ACHN (cell line): ENCODE measurements around the gene SPO11.
A peak's percentile ranks its signal among the peaks of the same experiment; 100 is the strongest.

ENCODE experiments used
- DNase-seq: peaks from one replicate; pipeline ENCODE4 v3.0.0-alpha.2; 2015
- in situ Hi-C: cut with HindIII; loops from 2 replicates; pipeline ENCODE4 v1.10.0; 2017; ENCODE audit warnings: low sequenced_read_pairs, low pct_ligation_motif_present, low pct_unique_long_range_greater_than_20kb

The SPO11 gene

GRCh38 chr20:57364451-57364850 is 34.8 kb downstream of the SPO11 start:
- DNase-seq, result no peak
- in situ Hi-C loops, result no loop called here

- in situ Hi-C loops, result no loop called here
- DNase-seq, result no peak
Observed at GRCh38 chr20:57369596-57369995, 40.0 kb downstream of the SPO11 start.

- DNase-seq, result no peak
- in situ Hi-C loops, result no loop called here
Observed at GRCh38 chr20:57370316-57370715, 40.7 kb downstream of the SPO11 start.

GRCh38 chr20:57371363-57371762 is 41.8 kb downstream of the SPO11 start:
- in situ Hi-C loops, result no loop called here
- DNase-seq, result no peak

DNA sequence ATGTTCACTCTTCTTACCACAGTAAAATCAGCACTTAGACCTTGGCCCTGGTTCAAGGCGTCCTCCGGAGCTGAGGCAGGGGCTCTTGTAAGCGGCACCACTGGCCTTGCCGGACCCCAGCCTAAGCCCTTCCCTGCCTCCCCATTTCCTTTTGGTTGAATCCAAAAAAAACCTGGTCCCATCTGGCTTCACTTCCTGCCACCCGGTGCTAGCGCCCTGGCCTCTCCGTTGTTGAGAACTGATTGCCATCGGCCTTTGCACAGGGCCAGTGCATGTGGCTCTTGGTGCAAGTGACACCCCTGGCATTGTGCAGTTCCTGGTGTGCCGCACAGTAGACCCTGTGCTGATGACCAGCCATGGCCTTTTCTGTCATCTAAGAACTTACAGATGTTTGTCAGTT is 42.6 kb downstream of the SPO11 start:
- no peak for DNase-seq
- in situ Hi-C loops, result no loop called here

DNA sequence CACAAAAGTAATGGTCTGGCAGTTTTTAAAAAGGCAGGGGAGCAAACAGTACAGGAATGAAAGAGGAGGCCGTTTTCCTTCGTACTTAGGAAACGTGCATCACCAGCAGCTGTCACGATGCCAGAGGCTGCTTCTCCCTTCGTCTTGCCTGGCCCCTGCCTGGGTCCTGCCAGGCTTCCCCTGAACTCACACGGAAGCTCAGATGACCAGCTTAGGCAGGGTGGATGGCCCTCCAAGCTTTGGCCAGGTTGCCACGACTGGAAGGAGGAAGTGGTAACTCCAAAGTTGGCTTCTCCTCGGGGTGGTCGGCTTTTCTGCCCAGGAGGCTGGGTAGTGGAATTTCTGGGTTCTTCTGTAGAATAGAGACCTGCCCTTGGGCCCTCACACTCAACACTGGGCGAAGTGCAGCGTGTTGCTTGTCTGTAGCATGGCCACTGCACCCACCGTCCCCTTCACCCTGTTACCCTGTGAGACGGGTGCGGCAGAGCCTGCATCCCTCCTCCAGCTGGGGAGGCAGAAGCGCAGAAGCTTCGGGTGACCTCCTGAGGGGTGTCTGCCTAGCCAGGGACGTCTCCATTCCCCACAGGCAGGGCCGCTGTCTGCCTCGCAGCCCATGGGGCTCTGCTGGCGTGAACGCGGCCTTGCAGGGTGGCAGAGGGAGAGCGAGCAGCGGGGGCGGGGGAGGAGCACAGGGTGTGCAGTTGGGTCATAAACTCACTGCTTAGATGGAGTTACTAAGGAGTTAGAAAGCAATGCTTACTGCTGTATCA is 43.2 kb downstream of the SPO11 start:
- no peak for DNase-seq
- in situ Hi-C loops, result no loop called here

DNA sequence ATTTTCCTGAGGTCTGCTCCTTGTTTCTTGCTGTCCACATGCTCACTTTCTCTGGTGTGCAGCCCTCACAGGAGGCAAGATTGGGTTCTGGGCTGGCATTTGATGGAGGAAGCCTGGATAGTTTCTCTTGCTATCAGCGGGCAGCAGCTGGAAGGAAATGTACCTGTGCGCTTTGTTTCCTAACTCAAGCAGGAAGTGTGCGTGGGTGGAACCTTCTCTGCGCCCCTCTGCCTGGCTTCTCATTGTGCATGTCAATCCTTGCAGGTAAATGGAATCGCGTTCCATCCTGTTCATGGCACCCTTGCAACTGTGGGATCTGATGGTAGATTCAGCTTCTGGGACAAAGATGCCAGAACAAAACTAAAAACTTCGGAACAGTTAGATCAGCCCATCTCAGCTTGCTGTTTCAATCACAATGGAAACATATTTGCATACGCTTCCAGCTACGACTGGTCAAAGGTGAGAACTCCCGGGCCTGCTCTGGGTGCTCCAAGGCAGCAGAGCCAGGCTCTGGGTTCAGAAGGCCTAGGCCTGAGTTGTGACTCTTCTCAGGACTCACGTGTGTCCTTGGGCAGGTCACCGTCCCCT is 44.8 kb downstream of the SPO11 start:
- no peak for DNase-seq
- in situ Hi-C loops, result no loop called here

- in situ Hi-C loops, result no loop called here
- no peak for DNase-seq
Observed at GRCh38 chr20:57374931-57375651, 45.5 kb downstream of the SPO11 start.

DNA sequence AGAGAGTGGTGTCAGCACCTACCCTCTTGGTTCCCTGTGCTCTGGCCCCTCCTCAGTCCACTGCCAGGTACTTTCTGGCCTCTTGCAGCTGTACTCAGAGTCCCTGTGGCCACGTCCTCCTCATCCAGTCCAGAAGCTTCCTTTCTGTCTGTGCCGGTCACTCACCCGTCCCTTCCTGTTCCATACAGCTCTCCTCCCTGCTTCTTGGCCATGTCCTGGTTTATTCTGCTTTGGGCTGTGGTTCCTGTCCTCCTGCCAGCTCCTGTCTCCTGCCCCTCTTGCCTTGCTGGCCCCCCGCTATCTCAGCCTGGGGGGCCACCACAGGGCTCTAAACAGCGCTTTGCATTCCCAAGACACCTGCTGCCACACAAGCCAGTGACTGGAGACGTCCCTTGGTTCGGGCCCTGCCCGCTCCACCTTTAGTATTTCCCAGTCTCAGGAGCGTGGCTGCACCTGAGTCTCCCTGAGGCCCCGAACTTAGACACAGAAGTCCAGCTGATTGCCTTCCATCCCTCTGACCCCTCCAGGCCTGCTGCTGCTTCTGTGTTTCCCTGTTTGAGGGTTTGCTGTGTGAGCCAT is 46.1 kb downstream of the SPO11 start:
- in situ Hi-C loops, result no loop called here
- no peak for DNase-seq

- in situ Hi-C loops, result no loop called here
- DNase-seq, result no peak
Observed at GRCh38 chr20:57377350-57377749, 47.7 kb downstream of the SPO11 start.

- no peak for DNase-seq
- in situ Hi-C loops, result no loop called here
Observed at GRCh38 chr20:57378107-57378506, 48.5 kb downstream of the SPO11 start.

DNA sequence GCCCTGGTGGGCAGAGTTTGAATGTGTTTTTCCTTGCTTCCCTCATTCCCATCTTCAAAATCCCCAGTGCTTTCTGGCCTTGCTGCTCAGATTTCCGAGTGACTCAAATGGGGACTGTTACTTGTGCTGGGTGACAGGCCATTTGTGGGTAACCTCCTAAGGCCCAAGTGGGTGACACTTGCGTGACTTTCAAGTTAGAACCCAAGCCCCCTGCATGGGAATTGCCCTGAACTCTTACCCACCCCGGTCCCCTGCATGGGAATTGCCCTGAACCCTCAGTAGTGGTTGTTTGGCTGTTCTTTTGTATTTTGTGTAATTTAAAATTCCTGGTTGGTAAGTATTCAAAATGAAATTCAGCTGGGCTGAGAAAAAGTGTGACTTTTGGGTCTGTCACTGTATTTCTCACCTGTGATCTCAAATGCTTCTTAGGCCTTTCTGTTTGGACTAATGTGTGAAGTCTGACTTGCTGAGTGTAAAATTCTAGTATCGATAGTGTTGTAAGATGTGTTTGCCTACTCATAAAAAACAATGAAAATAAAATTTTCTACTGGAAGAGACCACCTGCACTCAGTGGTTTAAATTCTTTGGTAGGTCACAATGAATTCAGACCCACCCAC is 49.2 kb downstream of the SPO11 start:
- in situ Hi-C loops, result no loop called here

GRCh38 chr20:57379263-57379647 is 49.7 kb downstream of the SPO11 start:
- in situ Hi-C loops, result no loop called here
- no peak for DNase-seq

More for the DNA sequence above, 49.2 kb downstream of the SPO11 start:
- no peak for DNase-seq

DNA sequence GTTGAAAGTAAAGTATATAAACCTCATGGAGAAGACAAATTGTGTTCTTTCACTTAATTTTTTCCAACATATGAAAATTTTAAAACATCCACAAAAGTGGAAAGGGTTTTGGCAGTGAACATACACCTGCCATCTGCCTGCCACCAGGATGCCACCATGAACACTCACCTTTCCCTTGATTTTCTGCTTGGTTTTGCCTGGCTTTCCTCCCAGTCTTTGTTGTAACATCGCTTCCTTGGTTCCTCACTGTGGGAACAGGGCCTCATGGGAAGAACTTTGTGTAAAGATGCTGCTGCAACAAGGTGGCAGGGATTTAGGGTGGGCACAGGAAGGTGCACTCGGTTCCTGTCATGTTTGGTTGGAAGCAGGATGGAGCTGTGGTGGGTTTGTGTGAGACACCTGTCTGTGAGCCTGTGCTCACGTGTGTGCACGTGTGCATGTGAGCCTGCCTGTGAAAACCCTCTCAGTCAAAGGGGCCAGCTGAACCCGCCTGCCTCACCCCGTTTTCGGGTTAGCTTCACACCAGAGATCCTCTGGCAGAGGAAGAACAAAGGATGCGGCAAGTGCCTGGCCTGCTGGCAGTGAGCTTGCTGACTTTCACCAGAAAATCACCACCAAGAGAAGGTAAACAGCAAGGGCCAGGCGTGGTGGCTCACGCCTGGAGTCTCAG is 50.6 kb downstream of the SPO11 start:
- in situ Hi-C loops, result no loop called here
- DNase-seq, result no peak

- in situ Hi-C loops, result no loop called here
- DNase-seq, result peak; percentile 63
Observed at GRCh38 chr20:57381596-57382503, 52.2 kb downstream of the SPO11 start.

DNA sequence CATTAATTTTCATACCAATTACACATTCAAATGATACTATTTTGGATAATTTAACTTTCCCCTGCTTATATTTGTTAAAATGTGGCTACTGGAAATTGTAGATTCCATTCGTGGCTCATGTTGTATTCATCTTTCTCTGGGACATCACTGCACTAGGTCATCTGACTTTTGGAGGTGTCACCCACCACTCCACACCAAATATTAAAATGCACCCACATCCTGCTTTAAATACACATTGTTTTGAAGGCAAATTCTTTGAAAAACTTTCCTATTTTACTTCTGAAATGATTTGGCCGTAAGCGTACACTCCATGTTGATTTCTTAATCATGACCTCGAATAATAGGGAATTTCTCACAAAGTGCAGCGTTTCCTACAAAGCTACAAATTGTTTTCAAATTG is 52.9 kb downstream of the SPO11 start:
- in situ Hi-C loops, result no loop called here
- no peak for DNase-seq

DNA sequence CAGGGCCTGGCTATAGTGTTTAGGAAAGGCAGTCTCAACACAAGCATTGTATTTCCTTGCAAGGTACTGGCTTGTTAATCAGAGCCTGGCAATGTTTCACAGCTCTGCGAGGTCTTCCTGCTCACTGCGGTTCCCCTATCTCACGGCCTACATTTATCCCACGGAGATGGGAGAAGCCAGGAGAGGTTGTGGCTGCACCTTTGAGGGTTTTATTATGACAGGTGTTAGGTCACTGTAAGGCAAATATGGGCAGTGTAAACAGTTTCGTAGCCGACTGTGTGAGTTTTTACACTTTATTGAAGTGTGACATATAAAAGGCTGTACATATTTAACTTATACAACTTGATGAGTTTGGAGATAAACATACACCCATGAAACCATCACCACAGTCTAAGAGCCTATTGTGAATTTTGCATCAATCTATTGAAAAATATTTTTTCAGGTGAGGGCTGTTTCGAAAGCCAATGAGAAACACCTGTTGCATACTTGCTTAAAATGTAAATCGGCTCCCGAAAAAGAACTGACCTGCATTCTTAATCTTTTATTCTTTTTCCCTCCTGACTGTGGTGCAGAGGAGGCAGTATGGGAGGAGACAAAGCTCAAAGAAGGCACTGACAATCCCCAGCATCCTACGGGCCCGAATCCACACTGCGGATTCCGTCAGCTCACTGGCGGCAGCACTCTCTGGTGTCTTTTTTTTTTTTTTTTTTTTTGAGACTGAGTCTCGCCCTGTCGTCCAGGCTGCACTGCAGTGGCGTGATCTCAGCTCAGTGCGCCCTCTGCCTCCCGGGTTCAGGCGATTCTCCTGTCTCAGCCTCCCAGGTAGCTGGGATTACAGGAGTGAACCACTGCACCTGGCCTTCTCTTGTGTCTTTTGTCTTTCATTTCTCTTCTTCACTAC is 54.1 kb downstream of the SPO11 start:
- in situ Hi-C loops, result no loop called here

More for the DNA sequence above, 54.1 kb downstream of the SPO11 start:
- no peak for DNase-seq
